ENCODE results near the gene DNAJB8. TPM values are rescaled to one million over a fixed set of nuclear protein-coding genes. Genes with fewer than 3 reads are reported as not detected.

Gene DNAJB8
- total and polyA plus RNA-seq, 2 donors: not detected

GRCh38 chr3:128430301-128430700, 36.4 kb downstream of the DNAJB8 start:
- Histone ChIP-seq H3K4me1 (ENCODE audit: control insufficient read depth in 2 of 2, insufficient read depth in 2 of 2, low read length in 2 of 2) (peaks cover 3 to 12% of the 10 kb centered on the region in 2 donors), H3K27ac (ENCODE audit: low read depth in 1 of 2, low read length in 1 of 2) (no peak overlapping the region), H3K36me3 (ENCODE audit: control insufficient read depth in 2 of 2, insufficient read depth in 2 of 2, low read length in 1 of 2) (no peaks in the 10 kb centered on the region), H3K4me3 (ENCODE audit: low read length in 2 of 2) (no peak overlapping the region), H3K27me3 (ENCODE audit: control insufficient read depth in 2 of 2, insufficient read depth in 1 of 2, low read length in 1 of 2) (peaks cover 49 to 88% of the 10 kb centered on the region in 2 donors), H3K9me3 (ENCODE audit: control insufficient read depth in 2 of 2, insufficient read depth in 1 of 2, low read length in 1 of 2) (peaks cover 1 to 7% of the 10 kb centered on the region in 2 donors)
- 95% methylated on average over 10 of the region's 10 CpGs for WGBS
- DNase-seq (ENCODE audit: low read depth in 6 of 9, low spot score in 9 of 9): no peak

- H3K27me3 ChIP-seq (ENCODE audit: control insufficient read depth in 2 of 2, insufficient read depth in 1 of 2, low read length in 1 of 2): peaks cover 49 to 85% of the 10 kb centered on the region in 2 donors
- no peaks in the 10 kb centered on the region for H3K36me3 ChIP-seq (ENCODE audit: control insufficient read depth in 2 of 2, insufficient read depth in 2 of 2, low read length in 1 of 2)
- peaks cover 3 to 12% of the 10 kb centered on the region in 2 donors for H3K4me1 ChIP-seq (ENCODE audit: control insufficient read depth in 2 of 2, insufficient read depth in 2 of 2, low read length in 2 of 2)
- 97% methylated on average over 8 of the region's 8 CpGs for WGBS
- peaks cover 1 to 3% of the 10 kb centered on the region in 2 donors for H3K9me3 ChIP-seq (ENCODE audit: control insufficient read depth in 2 of 2, insufficient read depth in 1 of 2, low read length in 1 of 2)
- H3K27ac ChIP-seq (ENCODE audit: low read depth in 1 of 2, low read length in 1 of 2): no peak overlapping the region
- DNase-seq (ENCODE audit: low read depth in 6 of 9, low spot score in 9 of 9): no peak
- H3K4me3 ChIP-seq (ENCODE audit: low read length in 2 of 2): no peak overlapping the region
Observed at GRCh38 chr3:128429751-128430150, 36.9 kb downstream of the DNAJB8 start.

- DNase-seq (ENCODE audit: low read depth in 6 of 9, low spot score in 9 of 9): no peak
- Histone ChIP-seq H3K4me1 (ENCODE audit: control insufficient read depth in 2 of 2, insufficient read depth in 2 of 2, low read length in 2 of 2) (peaks cover 3 to 12% of the 10 kb centered on the region in 2 donors), H3K27me3 (ENCODE audit: control insufficient read depth in 2 of 2, insufficient read depth in 1 of 2, low read length in 1 of 2) (peaks cover 48 to 80% of the 10 kb centered on the region in 2 donors), H3K9me3 (ENCODE audit: control insufficient read depth in 2 of 2, insufficient read depth in 1 of 2, low read length in 1 of 2) (peaks cover 1 to 3% of the 10 kb centered on the region in 2 donors), H3K27ac (ENCODE audit: low read depth in 1 of 2, low read length in 1 of 2) (no peak overlapping the region), H3K36me3 (ENCODE audit: control insufficient read depth in 2 of 2, insufficient read depth in 2 of 2, low read length in 1 of 2) (no peaks in the 10 kb centered on the region), H3K4me3 (ENCODE audit: low read length in 2 of 2) (no peak overlapping the region)
- 96% methylated on average over 15 of the region's 15 CpGs for WGBS
Observed at GRCh38 chr3:128429275-128429674, 37.4 kb downstream of the DNAJB8 start.

- H3K4me1 ChIP-seq (ENCODE audit: control insufficient read depth in 2 of 2, insufficient read depth in 2 of 2, low read length in 2 of 2): peaks cover 3 to 9% of the 10 kb centered on the region in 2 donors
- H3K36me3 ChIP-seq (ENCODE audit: control insufficient read depth in 2 of 2, insufficient read depth in 2 of 2, low read length in 1 of 2): no peaks in the 10 kb centered on the region
- H3K27me3 ChIP-seq (ENCODE audit: control insufficient read depth in 2 of 2, insufficient read depth in 1 of 2, low read length in 1 of 2): peaks cover 37 to 69% of the 10 kb centered on the region in 2 donors
- DNase-seq (ENCODE audit: low read depth in 6 of 9, low spot score in 9 of 9): no peak
- H3K27ac ChIP-seq (ENCODE audit: low read depth in 1 of 2, low read length in 1 of 2): no peak overlapping the region
- WGBS: 95% methylated on average over 19 of the region's 19 CpGs
- no peak overlapping the region for H3K4me3 ChIP-seq (ENCODE audit: low read length in 2 of 2)
- peaks cover under 1 to 1% of the 10 kb centered on the region in 2 donors for H3K9me3 ChIP-seq (ENCODE audit: control insufficient read depth in 2 of 2, insufficient read depth in 1 of 2, low read length in 1 of 2)
Observed at GRCh38 chr3:128427872-128428822, 38.5 kb downstream of the DNAJB8 start.

GRCh38 chr3:128427175-128427857, 39.4 kb downstream of the DNAJB8 start:
- Histone ChIP-seq H3K4me1 (ENCODE audit: control insufficient read depth in 2 of 2, insufficient read depth in 2 of 2, low read length in 2 of 2) (peaks cover 3 to 7% of the 10 kb centered on the region in 2 donors), H3K36me3 (ENCODE audit: control insufficient read depth in 2 of 2, insufficient read depth in 2 of 2, low read length in 1 of 2) (no peaks in the 10 kb centered on the region), H3K4me3 (ENCODE audit: low read length in 2 of 2) (no peak overlapping the region), H3K9me3 (ENCODE audit: control insufficient read depth in 2 of 2, insufficient read depth in 1 of 2, low read length in 1 of 2) (peaks cover 0 to 1% of the 10 kb centered on the region in 2 donors), H3K27me3 (ENCODE audit: control insufficient read depth in 2 of 2, insufficient read depth in 1 of 2, low read length in 1 of 2) (peaks cover 28 to 61% of the 10 kb centered on the region in 2 donors), H3K27ac (ENCODE audit: low read depth in 1 of 2, low read length in 1 of 2) (no peak overlapping the region)
- DNase-seq (ENCODE audit: low read depth in 6 of 9, low spot score in 9 of 9): no peak
- 96% methylated on average over 15 of the region's 15 CpGs for WGBS

GRCh38 chr3:128426128-128426921, 40.4 kb downstream of the DNAJB8 start:
- Histone ChIP-seq H3K27ac (ENCODE audit: low read depth in 1 of 2, low read length in 1 of 2) (no peak overlapping the region), H3K4me3 (ENCODE audit: low read length in 2 of 2) (peak overlapping the region in 1 of 2 donors; percentile 40), H3K4me1 (ENCODE audit: control insufficient read depth in 2 of 2, insufficient read depth in 2 of 2, low read length in 2 of 2) (peaks cover 3 to 7% of the 10 kb centered on the region in 2 donors), H3K27me3 (ENCODE audit: control insufficient read depth in 2 of 2, insufficient read depth in 1 of 2, low read length in 1 of 2) (peaks cover 19 to 51% of the 10 kb centered on the region in 2 donors), H3K9me3 (ENCODE audit: control insufficient read depth in 2 of 2, insufficient read depth in 1 of 2, low read length in 1 of 2) (peaks cover 0 to 1% of the 10 kb centered on the region in 2 donors), H3K36me3 (ENCODE audit: control insufficient read depth in 2 of 2, insufficient read depth in 2 of 2, low read length in 1 of 2) (no peaks in the 10 kb centered on the region)
- peak in 8 of 9 donors; percentile 21 to 66 (median 38) for DNase-seq (ENCODE audit: low read depth in 6 of 9, low spot score in 9 of 9)
- 12% methylated on average over 66 of the region's 66 CpGs for WGBS

- Histone ChIP-seq H3K4me1 (ENCODE audit: control insufficient read depth in 2 of 2, insufficient read depth in 2 of 2, low read length in 2 of 2) (peaks cover 3 to 7% of the 10 kb centered on the region in 2 donors), H3K27me3 (ENCODE audit: control insufficient read depth in 2 of 2, insufficient read depth in 1 of 2, low read length in 1 of 2) (peaks cover 14 to 46% of the 10 kb centered on the region in 2 donors), H3K4me3 (ENCODE audit: low read length in 2 of 2) (no peak overlapping the region), H3K36me3 (ENCODE audit: control insufficient read depth in 2 of 2, insufficient read depth in 2 of 2, low read length in 1 of 2) (no peaks in the 10 kb centered on the region), H3K9me3 (ENCODE audit: control insufficient read depth in 2 of 2, insufficient read depth in 1 of 2, low read length in 1 of 2) (peaks cover 0 to 1% of the 10 kb centered on the region in 2 donors), H3K27ac (ENCODE audit: low read depth in 1 of 2, low read length in 1 of 2) (no peak overlapping the region)
- 80% methylated on average over 8 of the region's 8 CpGs for WGBS
- DNase-seq (ENCODE audit: low read depth in 6 of 9, low spot score in 9 of 9): no peak
Observed at GRCh38 chr3:128425846-128426127, 40.9 kb downstream of the DNAJB8 start.

GRCh38 chr3:128425142-128425845, 41.4 kb downstream of the DNAJB8 start:
- no peak overlapping the region for H3K4me3 ChIP-seq (ENCODE audit: low read length in 2 of 2)
- WGBS: 94% methylated on average over 23 of the region's 23 CpGs
- H3K27ac ChIP-seq (ENCODE audit: low read depth in 1 of 2, low read length in 1 of 2): no peak overlapping the region
- peaks cover 3 to 7% of the 10 kb centered on the region in 2 donors for H3K4me1 ChIP-seq (ENCODE audit: control insufficient read depth in 2 of 2, insufficient read depth in 2 of 2, low read length in 2 of 2)
- no peaks in the 10 kb centered on the region for H3K36me3 ChIP-seq (ENCODE audit: control insufficient read depth in 2 of 2, insufficient read depth in 2 of 2, low read length in 1 of 2)
- H3K9me3 ChIP-seq (ENCODE audit: control insufficient read depth in 2 of 2, insufficient read depth in 1 of 2, low read length in 1 of 2): peaks cover 0 to 1% of the 10 kb centered on the region in 2 donors
- H3K27me3 ChIP-seq (ENCODE audit: control insufficient read depth in 2 of 2, insufficient read depth in 1 of 2, low read length in 1 of 2): peaks cover 12 to 41% of the 10 kb centered on the region in 2 donors
- no peak for DNase-seq (ENCODE audit: low read depth in 6 of 9, low spot score in 9 of 9)
